HG02798 (cell line): ENCODE measurements around the gene CTSH.

ENCODE experiments used
- ATAC-seq: cut with Tn5 transposase; IDR thresholded peaks from one replicate; pipeline ENCODE4 v1.9.1; 2021; ENCODE audit warnings: mild to moderate bottlenecking; ENCODE audit not compliant: unreplicated experiment, poor library complexity

The CTSH gene

DNA sequence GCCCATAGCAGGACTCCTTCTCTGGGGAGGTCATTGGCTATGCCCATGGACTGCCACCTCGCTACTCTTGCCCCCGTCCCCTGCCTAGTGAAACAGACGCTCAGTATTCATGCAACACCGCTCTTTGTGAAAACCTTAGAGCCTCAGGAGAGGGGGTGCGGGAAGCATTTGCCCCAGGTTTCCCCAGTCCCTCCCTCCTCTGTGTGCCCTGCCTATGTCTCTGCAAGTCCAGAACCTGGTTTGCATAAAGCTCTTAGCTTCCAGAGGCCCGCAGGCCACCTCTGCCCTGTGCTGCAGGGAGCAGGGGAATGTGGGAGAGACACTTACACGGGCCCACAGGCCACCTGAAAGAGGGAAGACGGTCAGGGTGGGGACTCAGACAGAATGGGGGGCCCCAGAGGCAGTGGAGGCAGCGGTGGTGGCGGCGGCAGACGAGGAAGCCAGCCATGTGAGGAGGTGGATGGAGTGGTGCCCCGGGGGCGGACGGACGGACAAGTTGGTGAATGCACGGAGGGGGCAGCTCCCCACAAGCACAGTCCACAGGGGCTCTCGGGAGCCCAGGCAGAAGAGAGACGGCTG, 33.8 kb upstream of the CTSH start:
- ATAC-seq, result no peak

DNA sequence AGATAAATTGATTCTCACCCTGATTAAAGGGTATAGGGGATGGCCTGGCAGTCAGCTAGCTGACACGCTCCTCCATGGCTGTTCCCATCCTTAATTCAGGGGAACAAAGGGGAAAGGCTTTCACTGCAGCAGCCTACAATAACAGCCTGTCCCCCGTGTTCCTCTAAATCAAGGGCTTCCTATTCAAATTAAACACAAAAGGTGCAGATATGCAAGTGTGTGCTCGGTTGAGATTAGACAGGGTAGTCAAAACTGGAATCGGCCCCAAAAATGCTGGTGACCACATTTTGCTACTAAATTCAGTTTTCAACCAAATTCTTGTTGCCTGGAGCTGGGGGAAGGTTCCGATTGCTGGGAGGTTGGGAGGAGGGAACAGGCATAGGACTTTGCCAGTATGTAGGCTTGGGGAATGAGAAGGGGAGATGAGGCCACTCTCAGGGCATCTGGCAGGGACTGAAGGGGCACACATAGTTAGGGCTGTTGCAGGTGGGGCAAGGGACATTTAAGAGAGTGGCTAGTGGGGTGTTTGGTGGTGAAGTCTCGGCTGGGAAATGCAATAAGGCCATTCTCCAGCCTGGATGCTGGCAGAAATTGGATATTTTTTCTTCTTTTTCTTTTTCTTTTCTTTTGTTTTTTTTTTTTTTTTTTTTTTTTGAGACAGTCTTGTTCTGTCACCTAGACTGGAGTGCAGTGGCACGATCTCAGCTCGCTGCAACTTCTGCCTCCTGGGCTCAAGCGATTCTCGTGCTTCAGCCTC, 32.9 kb upstream of the CTSH start:
- peak; percentile 25 for ATAC-seq

DNA sequence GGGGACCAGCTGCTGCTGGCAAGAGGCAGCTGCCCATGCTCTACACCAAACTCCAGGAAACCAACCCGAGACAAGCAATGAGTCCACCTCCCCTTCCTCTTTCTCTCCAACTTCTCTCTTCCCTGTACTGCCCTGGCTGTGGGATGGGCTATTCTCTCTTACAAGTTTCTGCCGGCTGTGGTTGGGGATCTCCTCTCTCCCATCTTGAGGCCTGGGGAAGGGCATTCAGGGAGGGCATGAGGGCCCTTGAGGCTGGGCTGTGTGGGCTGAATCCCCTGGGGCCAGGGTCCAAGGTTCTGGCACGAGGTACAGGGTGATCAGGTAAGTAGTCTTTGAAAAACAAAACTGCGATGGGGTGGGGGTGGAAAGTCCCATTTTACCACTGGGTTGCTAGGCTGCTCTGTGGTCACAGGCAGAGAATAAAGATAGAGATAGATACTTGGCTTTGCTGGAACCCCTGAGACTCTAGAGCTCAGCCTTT, 32.3 kb upstream of the CTSH start:
- peak; percentile 74 for ATAC-seq

DNA sequence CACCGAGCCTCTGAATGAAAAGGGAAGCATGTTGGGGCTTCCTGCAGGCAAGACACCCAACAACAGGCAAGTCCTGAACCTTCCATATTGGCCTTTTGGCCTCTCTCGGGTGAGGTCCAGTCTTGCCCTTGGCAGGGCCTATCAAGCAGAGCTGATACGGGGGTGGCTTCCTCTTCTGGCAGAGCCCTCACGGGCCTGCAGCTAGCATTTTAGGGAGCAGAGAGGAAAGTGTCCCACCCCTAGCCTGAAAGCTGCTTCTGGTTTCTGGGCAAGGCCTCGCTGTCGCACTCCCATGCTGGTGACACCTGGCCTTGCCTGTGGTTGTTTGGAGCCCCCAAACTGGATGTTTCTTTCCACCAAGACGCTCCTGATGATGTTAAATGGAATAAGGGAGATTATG, 31.8 kb upstream of the CTSH start:
- peak; percentile 23 for ATAC-seq

DNA sequence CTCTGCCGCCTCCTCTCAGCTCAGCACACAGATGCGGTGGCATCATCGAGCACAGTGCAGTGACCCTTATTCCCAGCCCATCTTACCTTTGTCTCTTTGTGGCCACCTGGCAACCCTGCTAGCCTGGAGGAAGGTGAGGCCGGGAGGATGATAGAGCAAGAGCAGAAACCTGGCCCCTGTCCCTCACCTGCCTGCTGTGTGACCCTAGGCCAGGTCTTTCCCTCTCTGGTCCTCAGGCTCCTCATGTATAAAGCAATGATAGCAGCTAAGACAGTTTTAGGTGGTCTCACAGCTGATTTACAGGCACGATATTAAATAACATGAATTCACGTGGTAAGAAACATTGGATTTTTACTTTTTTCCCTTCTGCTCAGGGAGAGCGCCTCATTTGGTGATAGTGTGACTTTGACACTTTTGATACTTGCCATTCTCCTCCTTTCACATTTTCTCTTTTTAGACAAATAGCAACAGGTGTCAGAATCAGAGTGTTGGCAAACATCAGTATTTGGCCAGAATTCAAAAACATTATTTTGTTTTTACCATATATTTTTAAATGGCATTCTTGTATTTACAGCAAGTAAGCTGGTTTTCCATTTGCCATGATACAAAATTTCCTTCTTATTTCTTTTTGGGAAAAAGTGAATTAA, 29.5 kb upstream of the CTSH start:
- no peak for ATAC-seq

DNA sequence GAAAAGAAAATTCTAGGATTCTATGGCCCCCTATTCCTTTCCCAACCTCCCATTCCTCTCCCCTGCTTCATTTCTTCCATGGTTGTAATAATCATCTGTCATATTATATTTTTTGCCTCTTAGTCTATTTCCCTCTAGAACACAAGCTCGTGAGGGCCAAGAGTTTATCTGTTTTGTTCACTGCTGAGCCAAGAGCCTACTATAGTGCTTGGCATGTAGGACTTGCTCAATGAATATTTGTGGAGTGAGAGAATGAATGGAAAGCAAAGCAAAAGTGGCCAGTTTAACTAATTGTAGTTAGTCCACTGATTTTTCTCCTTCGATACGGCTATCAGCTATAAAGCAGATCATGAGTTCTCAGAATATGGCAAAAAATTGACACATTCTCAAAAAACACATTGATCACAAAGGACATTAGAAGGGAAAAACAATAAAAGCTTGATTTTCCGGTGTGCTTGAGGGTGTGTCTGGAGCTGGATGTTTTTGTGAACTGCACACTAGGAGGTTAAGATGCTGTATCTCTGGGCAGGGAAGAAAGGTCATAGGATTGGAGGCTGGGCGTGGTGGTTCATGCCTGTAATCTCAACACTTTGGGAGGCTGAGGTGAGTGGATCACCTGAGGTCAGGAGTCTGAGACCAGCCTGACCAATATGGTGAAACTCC, 25.0 kb upstream of the CTSH start:
- ATAC-seq, result no peak

DNA sequence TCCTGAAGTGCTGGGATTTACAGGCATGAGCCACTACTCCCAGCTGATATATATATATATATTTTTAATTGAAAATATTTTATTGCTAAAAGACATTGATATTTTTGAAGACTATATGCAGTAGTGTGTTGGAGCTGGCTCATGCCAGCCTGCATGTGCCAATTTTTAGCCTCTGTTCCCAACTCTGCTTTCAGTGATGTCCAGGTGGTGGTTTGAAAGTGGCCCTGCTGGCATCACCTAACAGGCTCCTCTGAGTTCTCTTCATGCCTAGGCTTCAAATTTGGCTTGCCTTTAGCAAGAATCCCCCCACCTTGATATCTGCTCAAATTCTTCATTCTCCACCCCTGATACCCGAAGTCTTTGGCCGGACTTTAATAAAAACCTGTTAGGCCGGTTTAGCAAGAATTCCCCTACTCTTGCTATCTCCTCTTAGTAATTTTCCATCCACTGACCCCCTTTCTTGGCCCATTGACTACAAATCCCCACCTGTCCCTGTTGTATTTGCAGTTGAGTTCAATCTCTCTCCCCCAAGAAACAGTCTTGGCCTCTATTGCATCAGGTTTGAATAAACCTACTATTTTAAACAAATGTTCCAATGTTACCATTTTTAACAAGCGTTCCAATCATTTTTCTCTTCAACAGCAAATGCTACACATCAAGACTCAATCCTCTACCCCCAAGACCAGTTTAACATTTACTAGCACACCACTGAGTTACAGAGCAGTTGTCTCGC, 23.9 kb upstream of the CTSH start:
- no peak for ATAC-seq

DNA sequence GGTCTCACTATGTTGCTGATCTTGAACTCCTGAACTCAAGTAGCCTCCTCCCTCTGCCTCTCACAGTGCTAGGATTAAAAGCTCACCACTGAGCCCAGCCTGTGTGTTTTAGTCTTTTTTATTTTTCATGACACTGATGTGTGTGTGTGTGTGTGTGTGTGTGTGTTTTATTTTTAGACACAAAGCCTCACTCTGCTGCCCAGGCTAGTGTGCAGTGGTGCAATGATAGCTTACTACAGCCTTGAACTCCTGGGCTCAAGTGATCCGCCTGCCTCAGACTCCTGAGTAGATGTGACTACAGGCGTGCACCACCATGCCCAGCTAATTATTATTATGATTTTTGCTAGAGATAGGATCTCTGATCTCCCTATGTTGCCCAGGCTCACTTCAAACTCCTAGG, 23.3 kb upstream of the CTSH start:
- ATAC-seq, result no peak

DNA sequence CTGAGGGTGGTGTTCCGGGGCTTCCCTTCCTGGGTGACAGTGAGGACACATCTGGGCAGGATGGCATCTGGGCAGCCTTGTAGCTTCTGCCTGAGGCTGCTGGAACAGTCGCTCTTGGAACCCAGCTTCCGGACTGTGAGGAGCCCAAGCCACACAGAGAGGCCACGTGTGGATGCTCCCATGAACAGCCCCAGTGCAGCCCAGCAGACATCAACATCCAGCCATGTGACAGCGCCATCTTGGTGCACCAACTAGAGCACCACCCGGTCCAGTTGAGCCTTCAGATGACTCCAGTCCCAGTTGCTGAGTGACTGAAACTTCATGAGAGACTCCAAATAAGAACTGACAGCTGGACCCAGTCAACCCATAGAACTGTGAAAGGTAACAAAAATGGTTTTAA, 15.5 kb upstream of the CTSH start:
- ATAC-seq, result no peak

DNA sequence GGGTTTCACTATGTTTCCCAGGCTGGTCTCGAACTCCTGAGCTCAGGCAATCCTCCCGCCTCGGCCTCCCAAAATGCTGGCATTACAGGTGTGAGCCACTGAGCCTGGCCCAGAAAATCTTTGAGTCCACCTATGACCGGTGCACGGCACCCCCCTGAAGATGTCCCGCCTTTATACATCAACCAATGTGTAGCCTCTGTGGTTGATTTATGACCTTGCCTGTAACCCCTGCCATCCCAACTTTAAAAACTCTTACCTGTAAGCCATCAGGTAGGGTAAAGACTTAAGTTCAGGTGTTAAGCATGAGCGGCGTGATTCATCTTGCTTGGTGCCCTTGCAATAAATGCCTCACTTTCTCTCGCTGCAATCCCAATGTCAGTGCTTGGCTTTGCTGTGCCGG, 14.5 kb upstream of the CTSH start:
- ATAC-seq, result no peak

DNA sequence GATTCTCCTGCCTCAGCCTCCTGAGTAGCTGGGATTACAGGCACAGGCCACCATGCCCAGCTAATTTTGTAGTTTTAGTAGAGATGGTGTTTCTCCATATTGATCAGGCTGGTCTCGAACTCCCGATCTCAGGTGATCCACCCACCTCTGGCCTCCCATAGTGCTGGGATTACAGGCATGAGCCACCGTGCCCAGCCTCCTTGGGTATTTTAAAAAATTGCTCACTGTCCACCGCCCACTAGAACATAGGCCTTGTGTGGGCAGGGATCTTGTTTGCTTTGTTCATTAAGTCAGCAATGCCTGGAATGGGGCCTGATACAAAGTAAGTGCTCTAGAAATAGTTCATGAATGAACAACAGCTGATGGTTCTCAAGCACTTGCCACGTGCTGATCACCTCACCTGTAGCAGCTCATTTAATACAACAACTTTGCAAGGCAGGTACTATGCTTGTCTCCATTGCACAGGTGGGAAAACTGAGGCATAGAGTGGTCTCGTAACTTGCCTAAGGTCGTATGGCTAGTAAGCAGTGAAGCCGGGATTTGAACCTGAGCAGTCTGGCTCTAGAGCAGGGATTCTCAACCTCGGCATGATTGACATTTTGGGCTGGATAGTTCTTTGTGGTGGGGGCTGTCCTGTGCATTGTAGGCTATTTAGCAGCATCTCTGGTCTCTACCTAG, 12.7 kb upstream of the CTSH start:
- ATAC-seq, result no peak

DNA sequence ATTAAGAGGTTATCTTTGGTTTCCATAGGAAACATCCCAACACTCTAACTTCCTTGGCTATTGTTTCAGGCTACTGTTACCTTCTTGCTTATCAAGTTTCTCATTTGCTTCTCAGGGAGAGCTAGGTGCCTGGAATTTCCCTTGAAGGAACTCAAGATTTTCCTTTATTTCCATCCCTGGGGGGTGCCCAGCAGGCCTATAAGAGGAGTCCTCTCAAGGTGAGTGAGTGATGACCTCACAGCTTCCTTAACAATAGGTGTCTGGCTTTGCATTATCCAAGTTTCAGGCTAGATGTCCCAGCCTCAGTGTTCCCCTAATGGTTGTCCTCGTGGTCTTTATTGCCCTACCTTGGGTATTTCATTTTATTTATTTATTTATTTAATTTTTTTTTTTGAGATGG, 12.1 kb upstream of the CTSH start:
- no peak for ATAC-seq

DNA sequence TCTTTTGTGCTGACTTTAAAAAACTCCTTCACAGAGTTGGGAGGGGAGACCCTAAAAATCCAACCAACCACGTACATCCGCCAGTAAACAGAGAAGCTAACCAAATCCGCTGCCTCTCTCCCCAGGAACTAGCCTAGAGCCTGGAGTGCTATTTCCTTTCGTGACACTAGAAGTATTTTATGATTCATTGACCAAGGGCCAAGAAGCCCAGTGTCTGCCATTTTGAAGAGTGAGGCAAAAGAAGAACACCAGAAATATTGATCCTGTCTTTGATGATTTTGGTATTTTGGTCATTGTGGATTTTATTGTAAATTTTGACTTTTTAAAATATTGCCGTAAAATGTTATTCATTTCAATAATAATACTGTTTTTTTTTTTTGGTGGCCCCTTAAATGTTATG, 10.5 kb upstream of the CTSH start:
- ATAC-seq, result no peak

DNA sequence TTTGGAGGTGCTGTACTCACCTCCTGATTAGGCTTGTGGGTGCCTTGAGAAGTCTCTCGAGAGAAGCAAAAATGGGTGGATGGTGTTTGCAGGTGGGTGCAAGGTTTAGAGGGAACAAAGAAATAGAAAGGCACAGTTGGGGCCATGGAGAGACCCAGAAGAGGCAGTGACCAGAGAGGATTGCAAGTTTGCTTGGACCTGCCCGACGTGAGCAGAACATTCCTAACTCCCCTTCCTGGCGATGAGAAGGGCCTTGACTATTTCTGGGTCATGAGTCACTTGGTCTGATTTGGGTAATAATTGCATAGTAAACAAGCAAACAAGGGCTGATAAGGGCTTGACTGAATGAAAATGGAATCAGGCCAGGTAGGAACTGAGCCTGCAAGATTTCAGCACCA, 7.0 kb upstream of the CTSH start:
- no peak for ATAC-seq

DNA sequence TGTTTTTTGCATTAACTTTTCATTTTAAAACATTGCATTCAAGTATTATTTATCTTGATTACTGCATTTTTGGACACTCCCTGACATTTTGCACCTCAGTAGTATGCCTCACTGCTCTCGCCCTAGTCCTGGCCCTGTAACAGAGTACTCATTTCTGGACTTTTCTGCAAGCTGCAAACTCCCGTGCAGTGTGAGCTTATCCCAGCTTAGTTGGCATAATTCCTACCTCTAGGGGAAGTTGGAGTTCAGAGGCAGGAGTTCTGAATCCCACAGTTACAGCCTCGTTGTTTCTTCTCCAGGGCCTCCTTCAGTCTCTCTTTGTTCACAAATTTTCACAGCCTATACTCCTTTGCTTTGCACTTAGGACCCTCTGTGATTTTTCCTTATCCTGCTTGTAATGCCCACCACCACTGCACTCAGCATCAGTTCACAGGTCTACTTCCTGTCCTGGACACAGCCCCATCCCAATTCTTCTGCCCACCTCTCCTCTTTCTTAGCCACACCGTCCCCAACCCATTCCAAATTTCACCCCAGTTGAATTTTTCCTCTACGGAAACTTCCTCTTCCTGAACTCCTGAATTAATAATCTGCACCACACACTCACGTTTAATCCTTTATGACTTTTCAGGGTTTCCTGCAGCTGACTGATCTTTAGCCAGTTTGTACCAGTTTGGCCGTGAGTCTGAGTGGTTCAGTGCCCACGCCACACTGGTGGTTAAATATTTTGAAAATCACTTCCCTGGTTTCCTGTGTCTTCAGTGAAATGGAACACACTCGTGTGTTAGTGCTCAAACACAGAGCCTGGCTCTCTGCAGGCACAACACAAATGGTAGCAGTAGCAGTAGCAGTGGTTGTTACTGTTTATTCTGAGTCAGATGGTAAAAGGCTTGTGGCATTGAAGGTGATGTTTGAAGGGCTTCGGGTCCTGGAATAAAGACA, 6.3 kb upstream of the CTSH start:
- no peak for ATAC-seq

DNA sequence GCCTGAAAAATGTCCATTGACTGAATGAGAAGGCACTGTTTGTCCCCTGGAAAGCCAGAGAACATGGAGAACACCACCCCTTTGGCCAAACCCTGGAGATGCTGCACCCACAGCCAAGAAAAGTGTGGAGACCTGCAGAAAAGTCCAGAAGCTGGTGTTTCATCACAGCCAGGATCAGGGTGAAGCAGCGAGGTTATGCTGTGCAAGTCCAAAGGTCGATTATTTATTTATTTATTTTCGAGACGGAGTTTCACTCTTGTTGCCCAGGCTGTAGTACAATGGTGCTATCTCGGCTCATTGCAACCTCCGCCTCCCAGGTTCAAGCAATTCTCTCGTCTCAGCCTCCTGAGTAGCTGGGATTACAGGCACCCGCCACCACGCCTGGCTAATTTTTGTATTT, 5.5 kb upstream of the CTSH start:
- ATAC-seq, result no peak

DNA sequence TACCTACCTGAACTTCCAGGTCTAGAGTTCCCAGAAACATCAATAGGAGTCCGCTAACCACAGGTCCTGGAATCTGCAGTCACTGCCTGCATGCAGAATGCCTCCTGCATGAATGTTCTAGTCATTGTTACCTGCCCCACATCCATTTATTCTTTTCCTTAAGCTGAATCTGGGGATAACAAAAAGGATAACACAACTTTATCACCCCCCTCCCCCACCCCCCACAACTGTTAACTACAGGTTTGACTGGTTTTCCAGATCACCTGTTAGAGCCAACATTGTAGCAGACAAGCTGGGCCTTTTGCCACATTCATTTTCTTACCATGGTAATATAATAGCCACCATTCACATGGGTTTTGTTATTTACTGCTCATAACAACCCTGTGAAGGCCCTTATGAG, 4.6 kb upstream of the CTSH start:
- ATAC-seq, result no peak

DNA sequence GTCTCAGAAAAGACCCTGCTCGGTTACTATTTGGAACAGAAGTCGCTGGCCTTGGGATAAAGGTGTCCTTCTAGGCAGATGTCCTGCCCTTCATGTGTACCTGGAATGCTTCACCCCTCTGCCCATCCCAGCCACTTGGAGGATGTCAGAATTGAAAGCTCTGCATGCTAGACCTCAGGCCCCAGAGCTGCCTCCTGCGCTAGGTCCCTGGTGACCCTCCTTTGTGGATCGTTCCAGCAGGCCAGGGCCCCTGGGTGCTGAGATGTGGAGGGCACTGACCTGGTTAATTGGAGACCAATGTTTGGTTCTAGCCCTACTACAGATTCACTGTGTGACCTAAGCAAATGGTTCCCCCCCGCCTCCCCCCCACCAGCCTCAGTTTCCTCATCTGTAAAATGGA, 2.7 kb upstream of the CTSH start:
- ATAC-seq, result no peak

DNA sequence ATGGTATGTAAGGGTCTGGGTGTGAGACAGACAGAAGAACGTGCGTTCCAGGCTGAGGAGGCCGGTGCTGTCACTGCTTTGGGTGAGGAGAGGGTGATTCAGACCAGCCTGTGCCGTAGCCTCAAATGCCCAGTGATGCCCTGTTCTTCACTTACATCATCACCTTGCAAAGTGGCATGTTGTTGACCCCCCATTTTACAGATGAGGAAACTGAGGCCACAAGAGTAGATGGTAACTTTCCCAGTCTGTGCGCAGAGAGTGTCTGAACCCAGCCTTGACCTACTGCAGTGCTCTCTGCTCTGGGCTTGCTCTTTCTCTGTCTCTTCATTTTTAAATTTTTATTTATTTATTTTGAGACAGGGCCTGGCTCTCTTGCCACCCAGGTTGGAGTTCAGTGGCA, 1.6 kb upstream of the CTSH start:
- no peak for ATAC-seq
